Measurements from ENCODE around the gene BBS1.
A peak's percentile ranks its signal among the peaks of the same experiment; 100 is the strongest.
"Not testable (repeated sequence)": the region's sequence is repeated elsewhere in the genome, so short reads cannot be mapped to it uniquely, and the experiment has no call there.

The BBS1 gene

GRCh38 chr11:66510271-66510989 is at the start of gene BBS1:
Gene BBS1 (plus strand): TSS chr11:66510635. CDS start chr11:66510660, 25 bp downstream.
- DNase-seq (ENCODE audit: low read depth), result peak; percentile 59

- no peak for DNase-seq (ENCODE audit: low read depth)
Measured at GRCh38 chr11:66462010-66462409, 48.4 kb upstream of the BBS1 start.

GRCh38 chr11:66462911-66463310 is 47.5 kb upstream of the BBS1 start:
- no peak for DNase-seq (ENCODE audit: low read depth)

- not testable (repeated sequence) for DNase-seq (ENCODE audit: low read depth)
Measured at GRCh38 chr11:66464116-66464515, 46.3 kb upstream of the BBS1 start.

- no peak for DNase-seq (ENCODE audit: low read depth)
Measured at GRCh38 chr11:66464916-66465315, 45.5 kb upstream of the BBS1 start.

GRCh38 chr11:66465373-66466224 is 44.8 kb upstream of the BBS1 start:
- DNase-seq (ENCODE audit: low read depth), result no peak

GRCh38 chr11:66466225-66467033 is 44.0 kb upstream of the BBS1 start, which contains the start of gene PELI3:
Gene PELI3 (plus strand): TSS chr11:66466905. CDS start chr11:66468129, 1,224 bp downstream.
- peak; percentile 88 for DNase-seq (ENCODE audit: low read depth)

GRCh38 chr11:66467034-66467659 is 43.3 kb upstream of the BBS1 start:
- DNase-seq (ENCODE audit: low read depth), result no peak

- no peak for DNase-seq (ENCODE audit: low read depth)
Measured at GRCh38 chr11:66467756-66468155, 42.7 kb upstream of the BBS1 start.

GRCh38 chr11:66468691-66469090 is 41.7 kb upstream of the BBS1 start:
- no peak for DNase-seq (ENCODE audit: low read depth)

- no peak for DNase-seq (ENCODE audit: low read depth)
Measured at GRCh38 chr11:66469441-66469840, 41.0 kb upstream of the BBS1 start.

GRCh38 chr11:66470015-66470414 is 40.4 kb upstream of the BBS1 start:
- DNase-seq (ENCODE audit: low read depth), result no peak

- DNase-seq (ENCODE audit: low read depth), result no peak
Measured at GRCh38 chr11:66471142-66471541, 39.3 kb upstream of the BBS1 start.

GRCh38 chr11:66472054-66472453 is 38.4 kb upstream of the BBS1 start:
- no peak for DNase-seq (ENCODE audit: low read depth)

GRCh38 chr11:66473167-66473566 is 37.3 kb upstream of the BBS1 start:
- no peak for DNase-seq (ENCODE audit: low read depth)

- DNase-seq (ENCODE audit: low read depth), result no peak
Measured at GRCh38 chr11:66473608-66474515, 36.6 kb upstream of the BBS1 start.

- no peak for DNase-seq (ENCODE audit: low read depth)
Measured at GRCh38 chr11:66475349-66476172, 34.9 kb upstream of the BBS1 start.

- DNase-seq (ENCODE audit: low read depth), result no peak
Measured at GRCh38 chr11:66476173-66476840, 34.1 kb upstream of the BBS1 start.

GRCh38 chr11:66476841-66477251 is 33.6 kb upstream of the BBS1 start:
- no peak for DNase-seq (ENCODE audit: low read depth)

Measured in T-helper 22 cell (primary cell).